NB4 (cell line): ENCODE results near the gene PDK1.

Experiments
- MYC ChIP-seq: IDR thresholded peaks from 2 replicates; pipeline ENCODE4 v1.6.1; 2011; ENCODE audit warnings: low read depth, low read length
- POLR2A ChIP-seq: IDR thresholded peaks from 2 replicates; pipeline ENCODE4 v1.6.1; 2011; ENCODE audit warnings: mild to moderate bottlenecking; ENCODE audit not compliant: insufficient read length; ENCODE audit errors: extremely low read depth
- TF ChIP-seq, protein P1 (sequence below): IDR thresholded peaks from one replicate; pipeline ENCODE4 v1.5.1; 2012; ENCODE audit warnings: low read depth, low read length
- TF ChIP-seq, protein P2 (sequence below): IDR thresholded peaks from 2 replicates; pipeline ENCODE4 v1.6.1; 2011; ENCODE audit warnings: low read depth, low read length

DNA sequence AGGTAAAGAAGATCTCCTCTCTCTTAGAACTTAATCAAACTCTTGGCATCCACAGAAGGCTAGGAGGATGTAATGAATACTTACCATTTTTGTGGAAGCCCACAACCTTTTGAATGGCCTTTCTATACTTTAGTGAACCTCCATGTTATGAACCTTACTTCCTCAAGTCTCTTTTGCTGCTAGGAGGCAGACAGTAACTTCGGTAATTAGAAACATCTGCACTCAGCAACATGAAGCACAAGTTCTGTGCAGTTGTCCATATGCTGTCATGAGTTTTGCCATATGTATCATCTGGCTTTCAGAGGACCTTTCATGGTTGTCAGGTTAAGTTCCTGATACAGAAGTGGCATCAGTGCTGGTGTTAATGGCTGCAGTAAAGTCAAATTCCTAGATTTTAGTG lies 50.4 kb downstream of the PDK1 start:
- TF ChIP-seq, protein P1, sequence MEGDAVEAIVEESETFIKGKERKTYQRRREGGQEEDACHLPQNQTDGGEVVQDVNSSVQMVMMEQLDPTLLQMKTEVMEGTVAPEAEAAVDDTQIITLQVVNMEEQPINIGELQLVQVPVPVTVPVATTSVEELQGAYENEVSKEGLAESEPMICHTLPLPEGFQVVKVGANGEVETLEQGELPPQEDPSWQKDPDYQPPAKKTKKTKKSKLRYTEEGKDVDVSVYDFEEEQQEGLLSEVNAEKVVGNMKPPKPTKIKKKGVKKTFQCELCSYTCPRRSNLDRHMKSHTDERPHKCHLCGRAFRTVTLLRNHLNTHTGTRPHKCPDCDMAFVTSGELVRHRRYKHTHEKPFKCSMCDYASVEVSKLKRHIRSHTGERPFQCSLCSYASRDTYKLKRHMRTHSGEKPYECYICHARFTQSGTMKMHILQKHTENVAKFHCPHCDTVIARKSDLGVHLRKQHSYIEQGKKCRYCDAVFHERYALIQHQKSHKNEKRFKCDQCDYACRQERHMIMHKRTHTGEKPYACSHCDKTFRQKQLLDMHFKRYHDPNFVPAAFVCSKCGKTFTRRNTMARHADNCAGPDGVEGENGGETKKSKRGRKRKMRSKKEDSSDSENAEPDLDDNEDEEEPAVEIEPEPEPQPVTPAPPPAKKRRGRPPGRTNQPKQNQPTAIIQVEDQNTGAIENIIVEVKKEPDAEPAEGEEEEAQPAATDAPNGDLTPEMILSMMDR: no peak
- no peak for TF ChIP-seq MYC
- no peak for TF ChIP-seq POLR2A
- TF ChIP-seq, protein P2, sequence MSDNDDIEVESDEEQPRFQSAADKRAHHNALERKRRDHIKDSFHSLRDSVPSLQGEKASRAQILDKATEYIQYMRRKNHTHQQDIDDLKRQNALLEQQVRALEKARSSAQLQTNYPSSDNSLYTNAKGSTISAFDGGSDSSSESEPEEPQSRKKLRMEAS: no peak
